Measurements from ENCODE around the gene ANKRD34A. TPM values are rescaled to one million over a fixed set of nuclear protein-coding genes. Genes with fewer than 3 reads are reported as not detected.

Gene ANKRD34A
- total RNA-seq, 1 donor from 2014 or later: 1.7 TPM

- Histone ChIP-seq H3K4me3 (peak overlapping the region; percentile 94 to 97), H3K27me3 (no peaks in the 10 kb centered on the region), H3K4me1 (peaks cover 31% of the 10 kb centered on the region), H3K36me3 (peaks cover 0 to 27% of the 10 kb centered on the region in 2 donors), H3K9me3 (no peaks in the 10 kb centered on the region), H3K27ac (peak overlapping the region; percentile 81)
- DNase-seq (ENCODE audit: extremely low spot score in 2 of 2): no peak
- intact Hi-C loops (cut with DNase I): loop anchor here (5.0 to 10.0 kb wide), 3 partner anchors 43 to 96 kb away; partner anchors contain the start of genes ANKRD34A, PIAS3 and POLR3GL
- TF ChIP-seq POLR2AphosphoS5 (IDR thresholded peaks at IDR 0.05; ENCODE audit: insufficient read depth in 1 of 2, low read depth in 1 of 2): peak in 1 of 2 donors; percentile 73
- TF ChIP-seq CTCF (IDR thresholded peaks at IDR 0.05): no peak
- TF ChIP-seq POLR2A (IDR thresholded peaks at IDR 0.05): no peak
Measured at GRCh38 chr1:145918992-145919939, 45.1 kb downstream of the ANKRD34A start.

- H3K36me3 ChIP-seq: peaks cover 0 to 33% of the 10 kb centered on the region in 2 donors
- H3K4me1 ChIP-seq: peaks cover 31% of the 10 kb centered on the region
- H3K27me3 ChIP-seq: no peaks in the 10 kb centered on the region
- H3K4me3 ChIP-seq: peak within 1 kb of the TSS; percentile 94 to 97
- intact Hi-C loops (cut with DNase I): loop anchor here (5.0 to 10.0 kb wide), 3 partner anchors 44 to 96 kb away; partner anchors contain the start of genes ANKRD34A, PIAS3 and POLR3GL
- H3K9me3 ChIP-seq: no peaks in the 10 kb centered on the region
- peak in 1 of 2 donors; percentile 37 for TF ChIP-seq POLR2A (IDR thresholded peaks at IDR 0.05)
- TF ChIP-seq POLR2AphosphoS5 (IDR thresholded peaks at IDR 0.05; ENCODE audit: insufficient read depth in 1 of 2, low read depth in 1 of 2): peak; percentile 84 to 95
- no peak for TF ChIP-seq CTCF (IDR thresholded peaks at IDR 0.05)
- peak within 1 kb of the TSS; percentile 81 for H3K27ac ChIP-seq
- peak in 1 of 2 donors; percentile 96 for DNase-seq (ENCODE audit: extremely low spot score in 2 of 2)
Measured at GRCh38 chr1:145918144-145918991, 46.0 kb downstream of the ANKRD34A start, which contains the start of gene PEX11B. TSS of gene PEX11B (minus strand) at chr1:145918717. CDS start at chr1:145918688, 29 bp downstream.

- Histone ChIP-seq H3K36me3 (peaks cover 0 to 30% of the 10 kb centered on the region in 2 donors), H3K27me3 (no peaks in the 10 kb centered on the region), H3K4me1 (peaks cover 31% of the 10 kb centered on the region), H3K4me3 (peak overlapping the region; percentile 94 to 97), H3K9me3 (no peaks in the 10 kb centered on the region), H3K27ac (peak overlapping the region; percentile 81)
- intact Hi-C loops (cut with DNase I): loop anchor here (5.0 to 10.0 kb wide), 3 partner anchors 45 to 97 kb away; partner anchors contain the start of genes ANKRD34A, PIAS3 and POLR3GL
- no peak for DNase-seq (ENCODE audit: extremely low spot score in 2 of 2)
- no peak for TF ChIP-seq POLR2AphosphoS5 (IDR thresholded peaks at IDR 0.05; ENCODE audit: insufficient read depth in 1 of 2, low read depth in 1 of 2)
- TF ChIP-seq POLR2A (IDR thresholded peaks at IDR 0.05): no peak
- no peak for TF ChIP-seq CTCF (IDR thresholded peaks at IDR 0.05)
Measured at GRCh38 chr1:145917595-145917994, 46.8 kb downstream of the ANKRD34A start.

DNA sequence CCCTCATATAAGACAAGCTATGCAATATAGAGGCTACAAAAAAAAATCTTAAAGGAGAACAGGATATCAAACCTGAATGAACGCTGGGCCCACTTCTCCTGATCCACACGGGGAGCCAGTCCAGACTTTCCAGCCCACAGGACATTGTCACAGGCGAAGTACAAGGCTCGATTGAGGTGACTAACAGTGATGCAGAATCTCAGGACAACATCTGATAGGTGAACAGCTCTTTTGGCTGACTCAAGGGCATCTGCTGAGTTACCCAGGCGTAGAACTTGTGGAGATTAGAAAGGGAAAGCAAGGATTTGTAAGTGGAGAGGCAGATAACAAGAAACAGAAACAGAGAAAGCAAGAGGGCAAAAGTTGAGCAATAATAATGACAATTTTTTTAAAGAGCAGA, 47.6 kb downstream of the ANKRD34A start:
- no peaks in the 10 kb centered on the region for H3K9me3 ChIP-seq
- TF ChIP-seq POLR2AphosphoS5 (IDR thresholded peaks at IDR 0.05; ENCODE audit: insufficient read depth in 1 of 2, low read depth in 1 of 2) (no peak), POLR2A (IDR thresholded peaks at IDR 0.05) (no peak), CTCF (IDR thresholded peaks at IDR 0.05) (no peak)
- H3K4me1 ChIP-seq: peaks cover 31% of the 10 kb centered on the region
- intact Hi-C loops (cut with DNase I): loop anchor here (5.0 to 10.0 kb wide), 3 partner anchors 46 to 98 kb away; partner anchors contain the start of genes ANKRD34A, PIAS3 and POLR3GL
- no peak for DNase-seq (ENCODE audit: extremely low spot score in 2 of 2)
- no peak overlapping the region for H3K27ac ChIP-seq
- H3K27me3 ChIP-seq: no peaks in the 10 kb centered on the region
- H3K4me3 ChIP-seq: no peak overlapping the region
- H3K36me3 ChIP-seq: peaks cover 0 to 38% of the 10 kb centered on the region in 2 donors

Measured in vagina (tissue), 2 donors.